Skin of body (tissue), 2 donors: ENCODE data around the gene PLCL1. TPM values are rescaled to one million over a fixed set of nuclear protein-coding genes. Genes with fewer than 3 reads are reported as not detected.

Experiments used
- DNase-seq: peaks from one replicate; lab custom pipeline; 2025; lab: John Stamatoyannopoulos, UW
- total RNA-seq: library from RNA; depleted of rRNA; stranded (reverse); fragments of >200 nt; gene quantifications from one replicate; pipeline ENCODE4 v1.2.3, GENCODE V29; 2014

PLCL1 gene
- total RNA-seq, 1 donor from 2014 or later = 10.9 TPM

- DNase-seq = no peak
Measured at GRCh38 chr2:197925204-197925603, 120.8 kb downstream of the PLCL1 start.

GRCh38 chr2:197925976-197926375, 121.6 kb downstream of the PLCL1 start:
- no peak for DNase-seq

GRCh38 chr2:197926673-197927072, 122.3 kb downstream of the PLCL1 start:
- no peak for DNase-seq

GRCh38 chr2:197927994-197928393, 123.6 kb downstream of the PLCL1 start:
- DNase-seq = no peak

GRCh38 chr2:197929008-197929885, 124.9 kb downstream of the PLCL1 start:
- no peak for DNase-seq

GRCh38 chr2:197929886-197930227, 125.5 kb downstream of the PLCL1 start:
- no peak for DNase-seq

- DNase-seq = no peak
Measured at GRCh38 chr2:197930570-197931278, 126.3 kb downstream of the PLCL1 start.

GRCh38 chr2:197931661-197932312, 127.4 kb downstream of the PLCL1 start:
- no peak for DNase-seq

- no peak for DNase-seq
Measured at GRCh38 chr2:197932374-197932773, 128.0 kb downstream of the PLCL1 start.

GRCh38 chr2:197934261-197934933, 130.0 kb downstream of the PLCL1 start:
- DNase-seq = no peak

GRCh38 chr2:197934934-197935289, 130.5 kb downstream of the PLCL1 start:
- no peak for DNase-seq

GRCh38 chr2:197937814-197938213, 133.4 kb downstream of the PLCL1 start:
- DNase-seq = no peak

- no peak for DNase-seq
Measured at GRCh38 chr2:197938555-197938954, 134.2 kb downstream of the PLCL1 start.

- no peak for DNase-seq
Measured at GRCh38 chr2:197939787-197940186, 135.4 kb downstream of the PLCL1 start.

GRCh38 chr2:197940382-197940781, 136.0 kb downstream of the PLCL1 start:
- DNase-seq = no peak

- DNase-seq = no peak
Measured at GRCh38 chr2:197941715-197942114, 137.3 kb downstream of the PLCL1 start.

- DNase-seq = no peak
Measured at GRCh38 chr2:197943731-197944130, 139.3 kb downstream of the PLCL1 start.

- DNase-seq = no peak
Measured at GRCh38 chr2:197944416-197945096, 140.2 kb downstream of the PLCL1 start.

GRCh38 chr2:197946562-197946961, 142.2 kb downstream of the PLCL1 start:
- no peak for DNase-seq

- DNase-seq = no peak
Measured at GRCh38 chr2:197947219-197947757, 142.9 kb downstream of the PLCL1 start.

GRCh38 chr2:197949224-197949623, 144.8 kb downstream of the PLCL1 start:
- no peak for DNase-seq
